ENCODE data around the gene UBXN2A. TPM values are rescaled to one million over a fixed set of nuclear protein-coding genes. Genes with fewer than 3 reads are reported as not detected.

UBXN2A gene
- total and polyA plus RNA-seq, 4 donors, result 2.7 to 6.3 (median 4.9) TPM

DNA sequence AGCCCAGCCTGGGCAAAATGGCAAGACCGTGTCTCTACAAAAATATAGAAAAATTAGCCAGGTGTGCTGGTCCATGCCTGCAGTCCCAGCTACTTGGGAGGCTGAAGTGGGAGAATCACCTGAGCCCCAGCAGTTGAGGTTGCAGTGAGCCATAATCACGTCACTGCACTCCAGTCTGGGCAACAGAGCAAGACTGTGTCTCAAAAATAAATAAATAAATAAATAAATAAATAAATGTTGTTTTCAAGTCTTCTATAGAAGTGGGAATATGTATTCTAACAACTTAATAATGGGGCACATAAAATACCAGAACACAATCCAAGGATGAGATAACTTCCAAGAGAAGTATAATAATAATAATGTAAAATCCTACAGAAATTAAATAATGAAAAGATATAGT, 37.2 kb upstream of the UBXN2A start (continued):
- TF ChIP-seq, protein P1, sequence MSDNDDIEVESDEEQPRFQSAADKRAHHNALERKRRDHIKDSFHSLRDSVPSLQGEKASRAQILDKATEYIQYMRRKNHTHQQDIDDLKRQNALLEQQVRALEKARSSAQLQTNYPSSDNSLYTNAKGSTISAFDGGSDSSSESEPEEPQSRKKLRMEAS (IDR thresholded peaks at IDR 0.05), result no peak
- TF ChIP-seq FOXA2 (IDR thresholded peaks at IDR 0.05), result no peak
- TF ChIP-seq, protein P2, sequence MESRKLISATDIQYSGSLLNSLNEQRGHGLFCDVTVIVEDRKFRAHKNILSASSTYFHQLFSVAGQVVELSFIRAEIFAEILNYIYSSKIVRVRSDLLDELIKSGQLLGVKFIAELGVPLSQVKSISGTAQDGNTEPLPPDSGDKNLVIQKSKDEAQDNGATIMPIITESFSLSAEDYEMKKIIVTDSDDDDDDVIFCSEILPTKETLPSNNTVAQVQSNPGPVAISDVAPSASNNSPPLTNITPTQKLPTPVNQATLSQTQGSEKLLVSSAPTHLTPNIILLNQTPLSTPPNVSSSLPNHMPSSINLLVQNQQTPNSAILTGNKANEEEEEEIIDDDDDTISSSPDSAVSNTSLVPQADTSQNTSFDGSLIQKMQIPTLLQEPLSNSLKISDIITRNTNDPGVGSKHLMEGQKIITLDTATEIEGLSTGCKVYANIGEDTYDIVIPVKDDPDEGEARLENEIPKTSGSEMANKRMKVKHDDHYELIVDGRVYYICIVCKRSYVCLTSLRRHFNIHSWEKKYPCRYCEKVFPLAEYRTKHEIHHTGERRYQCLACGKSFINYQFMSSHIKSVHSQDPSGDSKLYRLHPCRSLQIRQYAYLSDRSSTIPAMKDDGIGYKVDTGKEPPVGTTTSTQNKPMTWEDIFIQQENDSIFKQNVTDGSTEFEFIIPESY (IDR thresholded peaks at IDR 0.05), result no peak
- TF ChIP-seq RAD21 (IDR thresholded peaks at IDR 0.05), result no peak
- TF ChIP-seq, protein P3, sequence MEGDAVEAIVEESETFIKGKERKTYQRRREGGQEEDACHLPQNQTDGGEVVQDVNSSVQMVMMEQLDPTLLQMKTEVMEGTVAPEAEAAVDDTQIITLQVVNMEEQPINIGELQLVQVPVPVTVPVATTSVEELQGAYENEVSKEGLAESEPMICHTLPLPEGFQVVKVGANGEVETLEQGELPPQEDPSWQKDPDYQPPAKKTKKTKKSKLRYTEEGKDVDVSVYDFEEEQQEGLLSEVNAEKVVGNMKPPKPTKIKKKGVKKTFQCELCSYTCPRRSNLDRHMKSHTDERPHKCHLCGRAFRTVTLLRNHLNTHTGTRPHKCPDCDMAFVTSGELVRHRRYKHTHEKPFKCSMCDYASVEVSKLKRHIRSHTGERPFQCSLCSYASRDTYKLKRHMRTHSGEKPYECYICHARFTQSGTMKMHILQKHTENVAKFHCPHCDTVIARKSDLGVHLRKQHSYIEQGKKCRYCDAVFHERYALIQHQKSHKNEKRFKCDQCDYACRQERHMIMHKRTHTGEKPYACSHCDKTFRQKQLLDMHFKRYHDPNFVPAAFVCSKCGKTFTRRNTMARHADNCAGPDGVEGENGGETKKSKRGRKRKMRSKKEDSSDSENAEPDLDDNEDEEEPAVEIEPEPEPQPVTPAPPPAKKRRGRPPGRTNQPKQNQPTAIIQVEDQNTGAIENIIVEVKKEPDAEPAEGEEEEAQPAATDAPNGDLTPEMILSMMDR (IDR thresholded peaks at IDR 0.05; ENCODE audit: low read depth, low read length, missing input control), result no peak
- no peak for TF ChIP-seq RXRA (IDR thresholded peaks at IDR 0.05)

DNA sequence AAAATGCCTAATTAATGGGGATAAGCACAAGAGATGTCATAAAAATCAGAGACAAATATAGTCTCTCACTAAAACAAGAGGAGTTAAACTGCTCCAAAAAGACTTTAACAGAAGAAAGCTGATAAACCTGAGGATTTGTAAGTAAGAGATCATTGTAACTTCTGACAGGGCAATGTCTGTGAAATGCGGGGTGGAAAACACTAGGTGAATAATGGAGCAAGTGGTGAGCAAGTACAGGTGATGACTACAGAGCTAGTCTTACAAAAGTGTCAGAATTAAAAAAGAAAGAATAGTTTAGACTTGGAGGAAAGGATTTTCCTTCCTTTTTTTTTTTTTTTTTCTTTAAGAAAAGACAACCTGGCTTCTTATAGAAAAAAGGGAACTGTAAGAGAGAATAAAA, 36.0 kb upstream of the UBXN2A start:
- Histone ChIP-seq H3K27me3 (ENCODE audit: control insufficient read depth in 4 of 4, insufficient read depth in 4 of 4, low read length in 3 of 4) (no peaks in the 10 kb centered on the region), H3K9me3 (ENCODE audit: control insufficient read depth in 4 of 4, low read length in 3 of 4) (no peaks in the 10 kb centered on the region), H3K36me3 (ENCODE audit: control insufficient read depth in 4 of 4, insufficient read depth in 3 of 4, low read depth in 1 of 4, low read length in 3 of 4) (no peaks in the 10 kb centered on the region), H3K4me1 (ENCODE audit: control insufficient read depth in 4 of 4, insufficient read depth in 4 of 4, low read length in 3 of 4) (peaks cover 0 to 10% (median 3%) of the 10 kb centered on the region in 4 donors), H3K9ac (ENCODE audit: low read depth in 1 of 2, low read length in 2 of 2) (no peak overlapping the region), H3K27ac (ENCODE audit: low read depth in 1 of 2, low read length in 2 of 2) (no peak overlapping the region), H3K4me3 (ENCODE audit: low read depth in 1 of 3, low read length in 3 of 3) (no peak overlapping the region)
- WGBS, result 92% methylated on average over 1 of the region's 1 CpG
- TF ChIP-seq, protein P2 (IDR thresholded peaks at IDR 0.05), result no peak
- no peak for TF ChIP-seq HNF4A (conservative IDR thresholded peaks at IDR 0.05)
- no peak for TF ChIP-seq FOXA2 (IDR thresholded peaks at IDR 0.05)
- no peak for TF ChIP-seq HNF4G (IDR thresholded peaks at IDR 0.05)
- TF ChIP-seq RAD21 (IDR thresholded peaks at IDR 0.05), result no peak
- TF ChIP-seq NR2F2 (IDR thresholded peaks at IDR 0.05), result no peak
- TF ChIP-seq RXRA (IDR thresholded peaks at IDR 0.05), result no peak
- TF ChIP-seq TAF1 (conservative IDR thresholded peaks at IDR 0.05), result no peak
- TF ChIP-seq FOXA1 (IDR thresholded peaks at IDR 0.05), result no peak
- no peak for DNase-seq (ENCODE audit: low spot score)

DNA sequence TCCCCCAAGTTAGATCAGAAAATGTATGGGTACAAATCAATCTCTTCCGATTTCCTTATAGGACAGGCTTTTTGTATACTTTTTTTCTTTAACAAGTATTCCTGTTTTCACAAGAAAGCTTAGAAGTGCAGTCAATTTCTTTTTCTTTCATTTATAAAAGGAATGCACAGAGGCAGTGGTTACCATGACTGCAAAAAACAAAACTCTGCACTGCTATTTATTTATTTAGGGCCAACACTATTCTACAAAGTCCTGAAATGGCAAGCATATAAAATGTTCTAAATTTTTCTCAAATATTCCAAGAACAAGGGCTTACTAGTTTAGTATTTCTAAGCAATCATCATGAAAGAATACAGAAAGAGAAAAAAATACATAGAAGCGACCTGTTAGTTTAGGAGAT, 35.6 kb upstream of the UBXN2A start:
- no peak for DNase-seq (ENCODE audit: low spot score)
- no peak overlapping the region for H3K4me3 ChIP-seq (ENCODE audit: low read depth in 1 of 3, low read length in 3 of 3)
- H3K9ac ChIP-seq (ENCODE audit: low read depth in 1 of 2, low read length in 2 of 2), result no peak overlapping the region
- no peaks in the 10 kb centered on the region for H3K36me3 ChIP-seq (ENCODE audit: control insufficient read depth in 4 of 4, insufficient read depth in 3 of 4, low read depth in 1 of 4, low read length in 3 of 4)
- H3K27me3 ChIP-seq (ENCODE audit: control insufficient read depth in 4 of 4, insufficient read depth in 4 of 4, low read length in 3 of 4), result no peaks in the 10 kb centered on the region
- H3K4me1 ChIP-seq (ENCODE audit: control insufficient read depth in 4 of 4, insufficient read depth in 4 of 4, low read length in 3 of 4), result peaks cover 0 to 10% (median 3%) of the 10 kb centered on the region in 4 donors
- no peak overlapping the region for H3K27ac ChIP-seq (ENCODE audit: low read depth in 1 of 2, low read length in 2 of 2)
- 92% methylated on average over 2 of the region's 2 CpGs for WGBS
- H3K9me3 ChIP-seq (ENCODE audit: control insufficient read depth in 4 of 4, low read length in 3 of 4), result no peaks in the 10 kb centered on the region
- TF ChIP-seq YY1 (IDR thresholded peaks at IDR 0.05) (no peak), JUND (IDR thresholded peaks at IDR 0.05) (no peak), EGR1 (IDR thresholded peaks at IDR 0.05; ENCODE audit: low read depth in 2 of 2) (no peak), TAF1 (conservative IDR thresholded peaks at IDR 0.05) (no peak), GABPA (IDR thresholded peaks at IDR 0.05 in 1 of 2, conservative IDR thresholded peaks at IDR 0.05 in 1 of 2) (no peak), FOXA2 (IDR thresholded peaks at IDR 0.05) (no peak), NR2F2 (IDR thresholded peaks at IDR 0.05) (no peak), HNF4A (conservative IDR thresholded peaks at IDR 0.05) (no peak), SP1 (IDR thresholded peaks at IDR 0.05) (no peak), RAD21 (IDR thresholded peaks at IDR 0.05) (no peak)
- TF ChIP-seq, protein P4, sequence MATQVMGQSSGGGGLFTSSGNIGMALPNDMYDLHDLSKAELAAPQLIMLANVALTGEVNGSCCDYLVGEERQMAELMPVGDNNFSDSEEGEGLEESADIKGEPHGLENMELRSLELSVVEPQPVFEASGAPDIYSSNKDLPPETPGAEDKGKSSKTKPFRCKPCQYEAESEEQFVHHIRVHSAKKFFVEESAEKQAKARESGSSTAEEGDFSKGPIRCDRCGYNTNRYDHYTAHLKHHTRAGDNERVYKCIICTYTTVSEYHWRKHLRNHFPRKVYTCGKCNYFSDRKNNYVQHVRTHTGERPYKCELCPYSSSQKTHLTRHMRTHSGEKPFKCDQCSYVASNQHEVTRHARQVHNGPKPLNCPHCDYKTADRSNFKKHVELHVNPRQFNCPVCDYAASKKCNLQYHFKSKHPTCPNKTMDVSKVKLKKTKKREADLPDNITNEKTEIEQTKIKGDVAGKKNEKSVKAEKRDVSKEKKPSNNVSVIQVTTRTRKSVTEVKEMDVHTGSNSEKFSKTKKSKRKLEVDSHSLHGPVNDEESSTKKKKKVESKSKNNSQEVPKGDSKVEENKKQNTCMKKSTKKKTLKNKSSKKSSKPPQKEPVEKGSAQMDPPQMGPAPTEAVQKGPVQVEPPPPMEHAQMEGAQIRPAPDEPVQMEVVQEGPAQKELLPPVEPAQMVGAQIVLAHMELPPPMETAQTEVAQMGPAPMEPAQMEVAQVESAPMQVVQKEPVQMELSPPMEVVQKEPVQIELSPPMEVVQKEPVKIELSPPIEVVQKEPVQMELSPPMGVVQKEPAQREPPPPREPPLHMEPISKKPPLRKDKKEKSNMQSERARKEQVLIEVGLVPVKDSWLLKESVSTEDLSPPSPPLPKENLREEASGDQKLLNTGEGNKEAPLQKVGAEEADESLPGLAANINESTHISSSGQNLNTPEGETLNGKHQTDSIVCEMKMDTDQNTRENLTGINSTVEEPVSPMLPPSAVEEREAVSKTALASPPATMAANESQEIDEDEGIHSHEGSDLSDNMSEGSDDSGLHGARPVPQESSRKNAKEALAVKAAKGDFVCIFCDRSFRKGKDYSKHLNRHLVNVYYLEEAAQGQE (IDR thresholded peaks at IDR 0.05), result no peak
- TF ChIP-seq, protein P2 (IDR thresholded peaks at IDR 0.05), result no peak
- TF ChIP-seq, protein P5, sequence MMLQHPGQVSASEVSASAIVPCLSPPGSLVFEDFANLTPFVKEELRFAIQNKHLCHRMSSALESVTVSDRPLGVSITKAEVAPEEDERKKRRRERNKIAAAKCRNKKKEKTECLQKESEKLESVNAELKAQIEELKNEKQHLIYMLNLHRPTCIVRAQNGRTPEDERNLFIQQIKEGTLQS (IDR thresholded peaks at IDR 0.05), result no peak
- TF ChIP-seq, protein P1 (IDR thresholded peaks at IDR 0.05), result no peak

Data from liver (tissue), 9 donors.